ENCODE results near the gene FBXW4.

Gene FBXW4, protein sequence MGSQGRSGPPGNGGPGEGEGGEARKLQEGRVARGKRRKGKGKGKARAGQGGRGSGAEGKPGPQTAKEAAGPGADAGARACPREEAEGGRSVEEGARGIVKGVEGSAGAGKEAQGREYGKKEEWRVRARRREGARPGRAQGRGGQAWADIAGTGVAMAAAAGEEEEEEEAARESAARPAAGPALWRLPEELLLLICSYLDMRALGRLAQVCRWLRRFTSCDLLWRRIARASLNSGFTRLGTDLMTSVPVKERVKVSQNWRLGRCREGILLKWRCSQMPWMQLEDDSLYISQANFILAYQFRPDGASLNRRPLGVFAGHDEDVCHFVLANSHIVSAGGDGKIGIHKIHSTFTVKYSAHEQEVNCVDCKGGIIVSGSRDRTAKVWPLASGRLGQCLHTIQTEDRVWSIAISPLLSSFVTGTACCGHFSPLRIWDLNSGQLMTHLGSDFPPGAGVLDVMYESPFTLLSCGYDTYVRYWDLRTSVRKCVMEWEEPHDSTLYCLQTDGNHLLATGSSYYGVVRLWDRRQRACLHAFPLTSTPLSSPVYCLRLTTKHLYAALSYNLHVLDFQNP

DNA sequence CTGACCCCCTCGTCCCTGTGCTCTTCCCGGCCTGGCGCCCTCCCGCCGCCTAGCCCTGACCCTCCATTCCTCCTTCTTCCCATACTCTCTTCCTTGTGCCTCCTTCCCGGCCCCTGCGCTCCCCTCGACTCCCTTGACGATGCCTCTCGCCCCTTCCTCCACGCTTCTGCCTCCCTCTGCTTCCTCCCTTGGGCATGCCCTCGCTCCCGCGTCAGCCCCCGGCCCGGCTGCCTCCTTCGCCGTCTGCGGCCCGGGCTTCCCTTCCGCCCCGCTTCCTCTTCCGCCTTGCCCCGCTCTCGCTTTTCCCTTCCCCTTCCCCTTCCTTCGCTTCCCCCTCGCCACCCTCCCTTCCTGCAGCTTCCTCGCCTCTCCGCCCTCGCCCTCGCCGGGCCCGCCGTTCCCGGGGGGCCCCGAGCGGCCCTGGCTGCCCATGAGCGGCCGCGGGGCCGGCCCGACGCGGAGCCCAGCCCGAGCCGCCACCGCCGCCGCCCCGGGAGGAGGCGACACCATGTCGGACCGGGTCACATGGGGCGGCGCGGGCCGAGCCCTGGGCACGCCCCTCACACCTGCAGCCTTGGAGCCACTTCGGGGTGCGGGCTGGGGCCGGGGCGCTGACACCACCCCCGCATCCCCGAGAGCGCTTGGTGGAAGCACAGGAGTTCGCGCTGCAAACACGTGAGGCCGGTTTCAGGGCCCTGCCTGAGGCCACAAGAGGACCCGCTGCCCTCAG lies at the start of gene FBXW4:
Gene FBXW4, minus strand, starts transcription at position 497 of the 730 bp plus-strand sequence. Its CDS starts 65 bp downstream, at position 432.
- POLR2A ChIA-PET = interaction anchor here (0.7 to 1.9 kb wide), 5 partner anchors 12 to 15 kb away, joined by 4 to 7 read pairs (median 5); no protein-coding TSS in a partner anchor
- TF ChIP-seq L3MBTL2 (conservative IDR thresholded peaks at IDR 0.05) (peak; percentile 64; the same call in 1 of the 2 replicates), FOXM1 (IDR thresholded peaks at IDR 0.05; ENCODE audit: borderline replicate concordance) (no peak)
- CTCF ChIA-PET = interaction anchor here (1.1 to 1.9 kb wide), 2 partner anchors 15 to 92 kb away, joined by 3 to 5 read pairs; no protein-coding TSS in a partner anchor
- DNase-seq (ENCODE audit: extremely low spot score) = peak; percentile 65

DNA sequence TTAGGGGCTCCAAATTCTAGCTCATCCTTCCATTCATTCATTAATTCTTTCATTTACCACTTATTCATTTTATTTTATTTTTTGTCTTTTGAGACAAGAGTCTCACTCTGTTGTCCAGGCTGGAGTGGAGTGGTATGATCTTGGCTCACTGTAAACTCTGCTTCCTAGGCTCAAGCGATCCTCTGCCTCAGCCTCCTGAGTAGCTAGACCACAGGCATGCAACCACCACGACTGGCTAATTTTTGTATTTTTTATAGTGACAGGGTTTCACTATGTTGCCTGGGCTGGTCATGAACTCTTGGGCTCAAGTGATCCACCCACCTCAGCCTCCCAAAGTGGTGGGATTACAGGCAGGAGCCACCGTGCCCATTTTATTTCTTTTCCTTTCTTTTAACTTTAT lies 49.3 kb upstream of the FBXW4 start:
- TF ChIP-seq FOXM1 (IDR thresholded peaks at IDR 0.05; ENCODE audit: borderline replicate concordance) = no peak
- TF ChIP-seq SUZ12 (IDR thresholded peaks at IDR 0.05) = no peak
- no peak for TF ChIP-seq ELF4 (IDR thresholded peaks at IDR 0.05)
- TF ChIP-seq BHLHE40 (IDR thresholded peaks at IDR 0.05; ENCODE audit: borderline replicate concordance) = no peak
- no peak for TF ChIP-seq LEF1 (IDR thresholded peaks at IDR 0.05; ENCODE audit: borderline replicate concordance)
- no peak for DNase-seq (ENCODE audit: extremely low spot score)
- ChIA-PET CTCF (no interaction called here), POLR2A (no interaction called here)

- no peak for DNase-seq (ENCODE audit: extremely low spot score)
- ChIA-PET POLR2A (no interaction called here), CTCF (no interaction called here)
- TF ChIP-seq TARDBP (IDR thresholded peaks at IDR 0.05) (no peak), PKNOX1 (IDR thresholded peaks at IDR 0.05) (no peak), SUZ12 (IDR thresholded peaks at IDR 0.05) (no peak), ZNF384 (IDR thresholded peaks at IDR 0.05) (no peak), CTBP1 (IDR thresholded peaks at IDR 0.05; ENCODE audit: borderline replicate concordance) (no peak), SP1 (IDR thresholded peaks at IDR 0.05) (no peak), FOXA1 (IDR thresholded peaks at IDR 0.05) (no peak), LEF1 (IDR thresholded peaks at IDR 0.05; ENCODE audit: borderline replicate concordance) (no peak), HDGF (IDR thresholded peaks at IDR 0.05; ENCODE audit: borderline replicate concordance) (no peak)
These were observed 47.0 kb upstream of the FBXW4 start for GRCh38 chr10:101741938-101742337.

- ChIA-PET CTCF (interaction anchor here (0.6 kb wide), 1 partner anchor 11 kb away, joined by 3 read pairs; no protein-coding TSS in a partner anchor), POLR2A (no interaction called here)
- TF ChIP-seq SUZ12 (IDR thresholded peaks at IDR 0.05) (no peak), ZNF384 (IDR thresholded peaks at IDR 0.05) (no peak), FOXA1 (IDR thresholded peaks at IDR 0.05) (no peak), SP1 (IDR thresholded peaks at IDR 0.05) (no peak), ARNT (IDR thresholded peaks at IDR 0.05) (no peak), CTBP1 (IDR thresholded peaks at IDR 0.05; ENCODE audit: borderline replicate concordance) (no peak), HDGF (IDR thresholded peaks at IDR 0.05; ENCODE audit: borderline replicate concordance) (no peak), FOXM1 (IDR thresholded peaks at IDR 0.05; ENCODE audit: borderline replicate concordance) (no peak), PKNOX1 (IDR thresholded peaks at IDR 0.05) (no peak), ELF4 (IDR thresholded peaks at IDR 0.05) (no peak)
- no peak for DNase-seq (ENCODE audit: extremely low spot score)
These were observed 41.7 kb upstream of the FBXW4 start for GRCh38 chr10:101736666-101737065.

GRCh38 chr10:101732096-101732495 lies 37.1 kb upstream of the FBXW4 start:
- DNase-seq (ENCODE audit: extremely low spot score) = no peak
- TF ChIP-seq LEF1 (IDR thresholded peaks at IDR 0.05; ENCODE audit: borderline replicate concordance) (no peak), L3MBTL2 (conservative IDR thresholded peaks at IDR 0.05) (no peak), SUZ12 (IDR thresholded peaks at IDR 0.05) (no peak), ZNF384 (IDR thresholded peaks at IDR 0.05) (no peak), BHLHE40 (IDR thresholded peaks at IDR 0.05; ENCODE audit: borderline replicate concordance) (no peak), ARNT (IDR thresholded peaks at IDR 0.05) (no peak), ELF4 (IDR thresholded peaks at IDR 0.05) (no peak), NFRKB (IDR thresholded peaks at IDR 0.05) (no peak), TARDBP (IDR thresholded peaks at IDR 0.05) (no peak), SP1 (IDR thresholded peaks at IDR 0.05) (no peak), PKNOX1 (IDR thresholded peaks at IDR 0.05) (no peak), HDGF (IDR thresholded peaks at IDR 0.05; ENCODE audit: borderline replicate concordance) (no peak), CTBP1 (IDR thresholded peaks at IDR 0.05; ENCODE audit: borderline replicate concordance) (no peak), FOXK2 (IDR thresholded peaks at IDR 0.05) (no peak), FOXA1 (IDR thresholded peaks at IDR 0.05) (no peak), FOXM1 (IDR thresholded peaks at IDR 0.05; ENCODE audit: borderline replicate concordance) (no peak)
- ChIA-PET CTCF (interaction anchor here (0.6 to 0.7 kb wide), 2 partner anchors 278 to 1283 kb away, joined by 3 to 5 read pairs; no protein-coding TSS in a partner anchor), POLR2A (no interaction called here)

- no peak for TF ChIP-seq SP1 (IDR thresholded peaks at IDR 0.05)
- TF ChIP-seq NFRKB (IDR thresholded peaks at IDR 0.05) = no peak
- no peak for TF ChIP-seq CTBP1 (IDR thresholded peaks at IDR 0.05; ENCODE audit: borderline replicate concordance)
- no peak for TF ChIP-seq LEF1 (IDR thresholded peaks at IDR 0.05; ENCODE audit: borderline replicate concordance)
- no peak for TF ChIP-seq PKNOX1 (IDR thresholded peaks at IDR 0.05)
- no peak for TF ChIP-seq BHLHE40 (IDR thresholded peaks at IDR 0.05; ENCODE audit: borderline replicate concordance)
- no peak for TF ChIP-seq ELF4 (IDR thresholded peaks at IDR 0.05)
- TF ChIP-seq HDGF (IDR thresholded peaks at IDR 0.05; ENCODE audit: borderline replicate concordance) = no peak
- TF ChIP-seq SUZ12 (IDR thresholded peaks at IDR 0.05) = no peak
- no peak for TF ChIP-seq FOXA1 (IDR thresholded peaks at IDR 0.05)
- TF ChIP-seq FOXM1 (IDR thresholded peaks at IDR 0.05; ENCODE audit: borderline replicate concordance) = no peak
- TF ChIP-seq ZNF384 (IDR thresholded peaks at IDR 0.05) = no peak
- no peak for TF ChIP-seq FOXK2 (IDR thresholded peaks at IDR 0.05)
- ChIA-PET POLR2A (no interaction called here), CTCF (interaction anchor here (0.7 to 1.2 kb wide), 2 partner anchors 11 to 55 kb away, joined by 3 to 5 read pairs; no protein-coding TSS in a partner anchor)
- DNase-seq (ENCODE audit: extremely low spot score) = no peak
These were observed 31.1 kb upstream of the FBXW4 start for GRCh38 chr10:101726115-101726387.

Data from HEK293T (cell line).